ENCODE data around the gene MAPK7. TPM values are rescaled to one million over a fixed set of nuclear protein-coding genes. Genes with fewer than 3 reads are reported as not detected.

MAPK7 gene
- total RNA-seq, 1 donor from 2014 or later, result 7.8 TPM

DNA sequence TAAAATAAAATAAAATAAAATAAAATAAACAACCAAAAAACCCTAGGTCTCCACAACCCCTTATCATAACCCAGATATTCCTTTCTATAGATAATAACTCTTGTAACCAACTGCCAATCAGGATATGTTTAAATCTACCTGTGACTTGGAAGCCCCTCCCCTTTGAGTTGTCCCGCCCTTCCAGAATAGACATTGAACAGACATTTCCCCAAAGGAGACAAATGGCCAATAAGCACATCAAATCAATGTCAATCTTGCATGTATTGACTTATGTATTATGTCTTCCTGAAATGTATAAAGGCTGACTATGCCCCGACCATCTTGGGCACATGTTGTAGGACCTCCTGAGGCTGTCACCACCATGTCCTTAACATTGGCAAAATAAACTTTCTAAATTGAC is 1.5 kb upstream of the MAPK7 start:
- Histone ChIP-seq H3K4me3 (ENCODE audit: low read length in 3 of 3) (peak overlapping the region; percentile 81 to 94 (median 92)), H3K27ac (ENCODE audit: low read depth, low read length) (peak overlapping the region; percentile 97), H3K36me3 (ENCODE audit: control insufficient read depth in 3 of 3, insufficient read depth in 3 of 3, low read length in 3 of 3) (peaks cover 21 to 24% (median 22%) of the 10 kb centered on the region in 3 donors), H3K9ac (ENCODE audit: low read depth in 1 of 3, low read length in 3 of 3) (peak overlapping the region; percentile 92 to 94 (median 93)), H3K4me1 (ENCODE audit: control insufficient read depth in 3 of 3, insufficient read depth in 3 of 3, low read length in 3 of 3) (peaks cover 15 to 23% (median 16%) of the 10 kb centered on the region in 3 donors), H3K27me3 (ENCODE audit: control insufficient read depth in 3 of 3, insufficient read depth in 3 of 3, low read length in 3 of 3) (no peaks in the 10 kb centered on the region), H3K9me3 (ENCODE audit: control insufficient read depth in 3 of 3, low read length in 3 of 3) (no peaks in the 10 kb centered on the region)

DNA sequence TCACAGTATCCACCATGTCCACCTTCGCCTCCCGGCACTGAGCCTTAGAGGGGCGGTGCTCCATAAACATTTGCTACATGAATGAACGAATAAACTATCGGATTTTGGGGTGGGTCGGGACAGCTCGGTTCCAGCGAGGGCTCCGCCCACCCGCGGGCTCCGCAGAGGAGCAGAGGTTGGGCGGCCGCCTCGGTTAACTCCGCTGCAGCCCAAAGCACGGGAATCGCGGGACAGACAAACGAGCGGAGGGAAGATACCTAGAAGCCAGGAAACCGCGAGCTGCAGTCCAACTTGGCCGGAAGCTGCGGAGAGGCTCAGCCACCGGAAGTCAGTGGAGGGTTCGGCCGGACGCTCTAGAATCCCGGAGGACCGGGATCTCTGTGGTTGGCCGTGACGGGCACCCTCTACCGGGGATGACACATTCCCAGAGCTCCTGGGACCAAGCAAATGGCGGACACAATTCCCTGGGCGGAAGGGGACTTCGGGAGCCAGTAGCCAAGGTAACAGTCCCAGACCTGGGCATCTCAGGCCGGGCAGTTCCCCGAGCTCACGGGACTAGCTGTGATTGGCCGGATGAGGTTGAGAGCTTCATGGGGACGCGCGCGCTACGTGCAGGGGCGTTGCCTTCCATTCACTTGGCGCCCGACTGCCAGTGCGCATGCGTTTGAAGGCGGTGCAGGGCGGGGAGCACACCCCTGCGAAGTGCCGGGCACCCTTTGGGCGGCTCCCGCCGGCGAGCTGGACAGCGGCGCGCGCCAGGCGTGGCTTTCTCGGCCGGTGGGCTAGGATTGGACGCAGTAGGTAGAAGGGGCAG is 489 bp upstream of the MAPK7 start:
- Histone ChIP-seq H3K4me1 (ENCODE audit: control insufficient read depth in 3 of 3, insufficient read depth in 3 of 3, low read length in 3 of 3) (peaks cover 16 to 26% (median 19%) of the 10 kb centered on the region in 3 donors), H3K4me3 (ENCODE audit: low read length in 3 of 3) (peak overlapping the region; percentile 81 to 94 (median 92)), H3K27ac (ENCODE audit: low read depth, low read length) (peak overlapping the region; percentile 97), H3K36me3 (ENCODE audit: control insufficient read depth in 3 of 3, insufficient read depth in 3 of 3, low read length in 3 of 3) (peaks cover 25 to 29% (median 27%) of the 10 kb centered on the region in 3 donors), H3K9me3 (ENCODE audit: control insufficient read depth in 3 of 3, low read length in 3 of 3) (no peaks in the 10 kb centered on the region), H3K27me3 (ENCODE audit: control insufficient read depth in 3 of 3, insufficient read depth in 3 of 3, low read length in 3 of 3) (no peaks in the 10 kb centered on the region), H3K9ac (ENCODE audit: low read depth in 1 of 3, low read length in 3 of 3) (peak overlapping the region; percentile 92 to 94 (median 93))

GRCh38 chr17:19379361-19380065 is 1.2 kb downstream of the MAPK7 start:
- Histone ChIP-seq H3K36me3 (ENCODE audit: control insufficient read depth in 3 of 3, insufficient read depth in 3 of 3, low read length in 3 of 3) (peaks cover 34 to 38% (median 35%) of the 10 kb centered on the region in 3 donors), H3K27ac (ENCODE audit: low read depth, low read length) (peak overlapping the region; percentile 97), H3K9me3 (ENCODE audit: control insufficient read depth in 3 of 3, low read length in 3 of 3) (no peaks in the 10 kb centered on the region), H3K27me3 (ENCODE audit: control insufficient read depth in 3 of 3, insufficient read depth in 3 of 3, low read length in 3 of 3) (no peaks in the 10 kb centered on the region), H3K4me3 (ENCODE audit: low read length in 3 of 3) (peak overlapping the region; percentile 78 to 81 (median 78)), H3K9ac (ENCODE audit: low read depth in 1 of 3, low read length in 3 of 3) (peak overlapping the region; percentile 81 to 86 (median 82)), H3K4me1 (ENCODE audit: control insufficient read depth in 3 of 3, insufficient read depth in 3 of 3, low read length in 3 of 3) (peaks cover 28 to 37% (median 30%) of the 10 kb centered on the region in 3 donors)

DNA sequence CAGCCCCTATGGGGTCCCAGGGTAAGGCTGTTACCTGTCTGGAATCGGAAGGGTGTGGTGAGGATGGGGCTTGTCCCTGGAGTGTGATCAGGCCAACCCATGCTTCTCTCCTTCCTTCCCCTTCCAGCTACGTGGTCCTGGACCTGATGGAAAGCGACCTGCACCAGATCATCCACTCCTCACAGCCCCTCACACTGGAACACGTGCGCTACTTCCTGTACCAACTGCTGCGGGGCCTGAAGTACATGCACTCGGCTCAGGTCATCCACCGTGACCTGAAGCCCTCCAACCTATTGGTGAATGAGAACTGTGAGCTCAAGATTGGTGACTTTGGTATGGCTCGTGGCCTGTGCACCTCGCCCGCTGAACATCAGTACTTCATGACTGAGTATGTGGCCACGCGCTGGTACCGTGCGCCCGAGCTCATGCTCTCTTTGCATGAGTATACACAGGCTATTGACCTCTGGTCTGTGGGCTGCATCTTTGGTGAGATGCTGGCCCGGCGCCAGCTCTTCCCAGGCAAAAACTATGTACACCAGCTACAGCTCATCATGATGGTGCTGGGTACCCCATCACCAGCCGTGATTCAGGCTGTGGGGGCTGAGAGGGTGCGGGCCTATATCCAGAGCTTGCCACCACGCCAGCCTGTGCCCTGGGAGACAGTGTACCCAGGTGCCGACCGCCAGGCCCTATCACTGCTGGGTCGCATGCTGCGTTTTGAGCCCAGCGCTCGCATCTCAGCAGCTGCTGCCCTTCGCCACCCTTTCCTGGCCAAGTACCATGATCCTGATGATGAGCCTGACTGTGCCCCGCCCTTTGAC is 2.4 kb downstream of the MAPK7 start:
- H3K36me3 ChIP-seq (ENCODE audit: control insufficient read depth in 3 of 3, insufficient read depth in 3 of 3, low read length in 3 of 3), result peaks cover 34 to 42% (median 39%) of the 10 kb centered on the region in 3 donors
- H3K27ac ChIP-seq (ENCODE audit: low read depth, low read length), result no peak overlapping the region
- no peak overlapping the region for H3K4me3 ChIP-seq (ENCODE audit: low read length in 3 of 3)
- H3K9ac ChIP-seq (ENCODE audit: low read depth in 1 of 3, low read length in 3 of 3), result no peak overlapping the region
- H3K4me1 ChIP-seq (ENCODE audit: control insufficient read depth in 3 of 3, insufficient read depth in 3 of 3, low read length in 3 of 3), result peaks cover 37 to 49% (median 40%) of the 10 kb centered on the region in 3 donors
- H3K27me3 ChIP-seq (ENCODE audit: control insufficient read depth in 3 of 3, insufficient read depth in 3 of 3, low read length in 3 of 3), result no peaks in the 10 kb centered on the region
- H3K9me3 ChIP-seq (ENCODE audit: control insufficient read depth in 3 of 3, low read length in 3 of 3), result no peaks in the 10 kb centered on the region

- no peaks in the 10 kb centered on the region for H3K27me3 ChIP-seq (ENCODE audit: control insufficient read depth in 3 of 3, insufficient read depth in 3 of 3, low read length in 3 of 3)
- H3K4me1 ChIP-seq (ENCODE audit: control insufficient read depth in 3 of 3, insufficient read depth in 3 of 3, low read length in 3 of 3), result peaks cover 38 to 53% (median 45%) of the 10 kb centered on the region in 3 donors
- no peak overlapping the region for H3K27ac ChIP-seq (ENCODE audit: low read depth, low read length)
- no peaks in the 10 kb centered on the region for H3K9me3 ChIP-seq (ENCODE audit: control insufficient read depth in 3 of 3, low read length in 3 of 3)
- H3K9ac ChIP-seq (ENCODE audit: low read depth in 1 of 3, low read length in 3 of 3), result no peak overlapping the region
- peaks cover 34 to 42% (median 39%) of the 10 kb centered on the region in 3 donors for H3K36me3 ChIP-seq (ENCODE audit: control insufficient read depth in 3 of 3, insufficient read depth in 3 of 3, low read length in 3 of 3)
- no peak overlapping the region for H3K4me3 ChIP-seq (ENCODE audit: low read length in 3 of 3)
Measured at GRCh38 chr17:19381361-19381740, 3.1 kb downstream of the MAPK7 start.

GRCh38 chr17:19381741-19382444 is 3.6 kb downstream of the MAPK7 start:
- Histone ChIP-seq H3K4me1 (ENCODE audit: control insufficient read depth in 3 of 3, insufficient read depth in 3 of 3, low read length in 3 of 3) (peaks cover 40 to 54% (median 49%) of the 10 kb centered on the region in 3 donors), H3K9me3 (ENCODE audit: control insufficient read depth in 3 of 3, low read length in 3 of 3) (no peaks in the 10 kb centered on the region), H3K27ac (ENCODE audit: low read depth, low read length) (no peak overlapping the region), H3K9ac (ENCODE audit: low read depth in 1 of 3, low read length in 3 of 3) (no peak overlapping the region), H3K27me3 (ENCODE audit: control insufficient read depth in 3 of 3, insufficient read depth in 3 of 3, low read length in 3 of 3) (no peaks in the 10 kb centered on the region), H3K4me3 (ENCODE audit: low read length in 3 of 3) (no peak overlapping the region), H3K36me3 (ENCODE audit: control insufficient read depth in 3 of 3, insufficient read depth in 3 of 3, low read length in 3 of 3) (peaks cover 34 to 42% (median 39%) of the 10 kb centered on the region in 3 donors)

GRCh38 chr17:19382531-19383444 is 4.5 kb downstream of the MAPK7 start:
- H3K9me3 ChIP-seq (ENCODE audit: control insufficient read depth in 3 of 3, low read length in 3 of 3), result no peaks in the 10 kb centered on the region
- H3K36me3 ChIP-seq (ENCODE audit: control insufficient read depth in 3 of 3, insufficient read depth in 3 of 3, low read length in 3 of 3), result peaks cover 34 to 42% (median 39%) of the 10 kb centered on the region in 3 donors
- no peak overlapping the region for H3K4me3 ChIP-seq (ENCODE audit: low read length in 3 of 3)
- H3K4me1 ChIP-seq (ENCODE audit: control insufficient read depth in 3 of 3, insufficient read depth in 3 of 3, low read length in 3 of 3), result peaks cover 40 to 54% (median 53%) of the 10 kb centered on the region in 3 donors
- H3K9ac ChIP-seq (ENCODE audit: low read depth in 1 of 3, low read length in 3 of 3), result no peak overlapping the region
- no peak overlapping the region for H3K27ac ChIP-seq (ENCODE audit: low read depth, low read length)
- H3K27me3 ChIP-seq (ENCODE audit: control insufficient read depth in 3 of 3, insufficient read depth in 3 of 3, low read length in 3 of 3), result no peaks in the 10 kb centered on the region

- H3K4me1 ChIP-seq (ENCODE audit: control insufficient read depth in 3 of 3, insufficient read depth in 3 of 3, low read length in 3 of 3), result peaks cover 43 to 60% (median 57%) of the 10 kb centered on the region in 3 donors
- H3K9ac ChIP-seq (ENCODE audit: low read depth in 1 of 3, low read length in 3 of 3), result peak overlapping the region in 1 of 3 donors; percentile 68
- peaks cover 34 to 42% (median 39%) of the 10 kb centered on the region in 3 donors for H3K36me3 ChIP-seq (ENCODE audit: control insufficient read depth in 3 of 3, insufficient read depth in 3 of 3, low read length in 3 of 3)
Measured at GRCh38 chr17:19383681-19384470, 5.6 kb downstream of the MAPK7 start.

More at GRCh38 chr17:19383681-19384470, 5.6 kb downstream of the MAPK7 start:
- Histone ChIP-seq H3K9me3 (ENCODE audit: control insufficient read depth in 3 of 3, low read length in 3 of 3) (no peaks in the 10 kb centered on the region), H3K4me3 (ENCODE audit: low read length in 3 of 3) (peak overlapping the region in 1 of 3 donors; percentile 22), H3K27me3 (ENCODE audit: control insufficient read depth in 3 of 3, insufficient read depth in 3 of 3, low read length in 3 of 3) (no peaks in the 10 kb centered on the region), H3K27ac (ENCODE audit: low read depth, low read length) (peak overlapping the region; percentile 58)
